Measurements from ENCODE around the gene SYT9.

DNA sequence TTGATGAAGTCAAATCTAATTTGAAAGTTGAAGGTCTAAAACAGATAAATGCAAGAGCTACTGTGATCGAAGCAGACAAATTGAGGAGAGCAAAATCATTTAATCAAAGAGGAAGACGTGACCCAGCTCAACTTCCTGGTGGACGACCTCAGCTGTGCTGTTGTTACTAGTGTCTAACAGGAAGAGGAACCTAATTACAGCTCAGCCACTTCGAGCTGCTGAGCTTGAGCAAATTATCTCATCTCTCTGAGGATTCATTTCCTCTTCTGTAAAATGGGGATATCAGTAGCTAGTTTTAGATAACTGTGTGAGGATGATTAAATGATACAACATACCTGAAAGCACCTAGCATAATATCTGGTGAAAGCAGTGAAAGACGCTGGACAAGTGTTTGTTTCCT, 185.0 kb downstream of the SYT9 start:
- no peak for TF ChIP-seq POU2F2 (IDR thresholded peaks at IDR 0.05; ENCODE audit: low read depth, low read length)
- TF ChIP-seq PAX5 (IDR thresholded peaks at IDR 0.05; ENCODE audit: insufficient read depth, low read length, severe bottlenecking): no peak
- TF ChIP-seq POLR2AphosphoS5 (IDR thresholded peaks at IDR 0.05; ENCODE audit: low read depth, low read length): no peak
- TF ChIP-seq POLR2A (IDR thresholded peaks at IDR 0.05; ENCODE audit: low read depth, low read length): no peak
- peak; percentile 68 for TF ChIP-seq SPI1 (IDR thresholded peaks at IDR 0.05; ENCODE audit: low read depth, low read length)
